HL-60 (cell line): ENCODE results near the gene FAM78B.

Source experiments
- CTCF ChIP-seq: IDR thresholded peaks from one replicate; pipeline ENCODE4 v1.5.1; 2011; ENCODE audit warnings: low read length, control low read depth, inconsistent platforms; ENCODE audit not compliant: insufficient read depth
- REST ChIP-seq: IDR thresholded peaks from 2 replicates; pipeline ENCODE4 v1.6.1; 2012; ENCODE audit warnings: low read depth; ENCODE audit not compliant: insufficient replicate concordance

- TF ChIP-seq REST (no peak), CTCF (no peak)
Observed at GRCh38 chr1:166197597-166197996, 30.8 kb upstream of the FAM78B start.
